ENCODE measurements around the gene MRPS17. TPM values are rescaled to one million over a fixed set of nuclear protein-coding genes. Genes with fewer than 3 reads are reported as not detected.

The MRPS17 gene
- polyA plus RNA-seq, 1 donor (not counting 4 experiments of a cell fraction or from before 2014, with no cell fraction given): 40.8 TPM

GRCh38 chr7:55969391-55969790, 17.7 kb downstream of the MRPS17 start:
- no peaks in the 10 kb centered on the region for H3K9me3 ChIP-seq (ENCODE audit: control insufficient read depth, low read depth, low read length)
- peaks cover 0 to 2% of the 10 kb centered on the region in 2 experiments for H3K36me3 ChIP-seq (ENCODE audit: control insufficient read depth in 2 of 2, extremely low read depth in 1 of 2, insufficient read depth in 2 of 2, low read length in 2 of 2)
- H3K9ac ChIP-seq (ENCODE audit: control insufficient read depth, extremely low read depth, insufficient read depth, low read length): no peak overlapping the region
- H3K27me3 ChIP-seq (ENCODE audit: control insufficient read depth, extremely low read depth, insufficient read depth, low read length): no peaks in the 10 kb centered on the region
- DNase-seq (ENCODE audit: low read depth, low spot score) (no peak), FAIRE-seq (no peak)
- H3K4me3 ChIP-seq (ENCODE audit: control insufficient read depth in 2 of 3, extremely low read depth in 1 of 3, insufficient read depth in 2 of 3, low read depth in 1 of 3, low read length in 3 of 3): no peak overlapping the region
- no peak overlapping the region for H2AFZ ChIP-seq (ENCODE audit: control insufficient read depth, low read length)
- TF ChIP-seq EZH2 (IDR thresholded peaks at IDR 0.05; ENCODE audit: low read length) (no peak), CTCF (optimal IDR thresholded peaks at IDR 0.05 in 1 of 3, IDR thresholded peaks at IDR 0.05 in 1 of 3, conservative IDR thresholded peaks at IDR 0.05 in 1 of 3; ENCODE audit: extremely low read depth in 1 of 3, insufficient read depth in 2 of 3, low read length in 3 of 3) (no peak)
- peaks cover 17% of the 10 kb centered on the region for H3K79me2 ChIP-seq (ENCODE audit: control insufficient read depth, insufficient read depth, low read length)
- peaks cover 8% of the 10 kb centered on the region for H3K4me1 ChIP-seq (ENCODE audit: control insufficient read depth, extremely low read depth, insufficient read depth, low read length)
- dilution Hi-C loops (cut with MboI; ENCODE audit: extremely low pct_ligation_motif_present, low sequenced_read_pairs): no loop called here
- H3K4me2 ChIP-seq (ENCODE audit: control insufficient read depth, extremely low read depth, insufficient read depth, low read depth, low read length): no peak overlapping the region
- peaks cover 3% of the 10 kb centered on the region for H3K9me1 ChIP-seq (ENCODE audit: control insufficient read depth, extremely low read depth, insufficient read depth, low read length)
- no peak overlapping the region for H3K27ac ChIP-seq (ENCODE audit: control insufficient read depth, insufficient read depth, low read length)
- no peaks in the 10 kb centered on the region for H4K20me1 ChIP-seq (ENCODE audit: control insufficient read depth, extremely low read depth, insufficient read depth, low read length)

GRCh38 chr7:55970561-55970960, 18.9 kb downstream of the MRPS17 start:
- peaks cover 17% of the 10 kb centered on the region for H3K79me2 ChIP-seq (ENCODE audit: control insufficient read depth, insufficient read depth, low read length)
- H3K9ac ChIP-seq (ENCODE audit: control insufficient read depth, extremely low read depth, insufficient read depth, low read length): no peak overlapping the region
- no peak overlapping the region for H3K4me3 ChIP-seq (ENCODE audit: control insufficient read depth in 2 of 3, extremely low read depth in 1 of 3, insufficient read depth in 2 of 3, low read depth in 1 of 3, low read length in 3 of 3)
- H2AFZ ChIP-seq (ENCODE audit: control insufficient read depth, low read length): no peak overlapping the region
- peaks cover 3% of the 10 kb centered on the region for H3K9me1 ChIP-seq (ENCODE audit: control insufficient read depth, extremely low read depth, insufficient read depth, low read length)
- peaks cover 0 to 2% of the 10 kb centered on the region in 2 experiments for H3K36me3 ChIP-seq (ENCODE audit: control insufficient read depth in 2 of 2, extremely low read depth in 1 of 2, insufficient read depth in 2 of 2, low read length in 2 of 2)
- H3K4me2 ChIP-seq (ENCODE audit: control insufficient read depth, extremely low read depth, insufficient read depth, low read depth, low read length): no peak overlapping the region
- H3K27ac ChIP-seq (ENCODE audit: control insufficient read depth, insufficient read depth, low read length): no peak overlapping the region
- H3K27me3 ChIP-seq (ENCODE audit: control insufficient read depth, extremely low read depth, insufficient read depth, low read length): no peaks in the 10 kb centered on the region
- TF ChIP-seq CTCF (optimal IDR thresholded peaks at IDR 0.05 in 1 of 3, IDR thresholded peaks at IDR 0.05 in 1 of 3, conservative IDR thresholded peaks at IDR 0.05 in 1 of 3; ENCODE audit: extremely low read depth in 1 of 3, insufficient read depth in 2 of 3, low read length in 3 of 3) (no peak), EZH2 (IDR thresholded peaks at IDR 0.05; ENCODE audit: low read length) (no peak)
- peaks cover 4% of the 10 kb centered on the region for H3K4me1 ChIP-seq (ENCODE audit: control insufficient read depth, extremely low read depth, insufficient read depth, low read length)
- dilution Hi-C loops (cut with MboI; ENCODE audit: extremely low pct_ligation_motif_present, low sequenced_read_pairs): no loop called here
- no peaks in the 10 kb centered on the region for H3K9me3 ChIP-seq (ENCODE audit: control insufficient read depth, low read depth, low read length)
- DNase-seq (ENCODE audit: low read depth, low spot score) (no peak), FAIRE-seq (no peak)
- H4K20me1 ChIP-seq (ENCODE audit: control insufficient read depth, extremely low read depth, insufficient read depth, low read length): no peaks in the 10 kb centered on the region
